Neural cell (in vitro differentiated cells): ENCODE results near the gene OST4. TPM values are rescaled to one million over a fixed set of nuclear protein-coding genes. Genes with fewer than 3 reads are reported as not detected.
"Not testable (repeated sequence)": the region's sequence is repeated elsewhere in the genome, so short reads cannot be mapped to it uniquely, and the experiment has no call there.

ENCODE experiments used
- H2AFZ ChIP-seq: fragments of 200-600, 300-800 bp; sonication (generic), shearing (Covaris generic); 2 replicates; pipeline ENCODE4 v1.6.0; 2014; ENCODE audit warnings: low read depth, mild to moderate bottlenecking, antibody characterized with exemption, low read length, moderate library complexity
- H3F3A ChIP-seq: fragments of 200-600 bp; shearing (Covaris generic); 2 replicates; pipeline ENCODE4 v1.6.1; 2016; ENCODE audit warnings: mild to moderate bottlenecking, moderate library complexity, mixed read lengths, antibody characterized with exemption, low read length; ENCODE audit not compliant: insufficient read depth, poor library complexity, severe bottlenecking
- H3K27ac ChIP-seq: fragments of 200-600, 300-800 bp; sonication (generic), shearing (Covaris generic); 2 replicates; pipeline ENCODE4 v1.5.1; 2014; ENCODE audit warnings: mild to moderate bottlenecking, low read length, moderate library complexity
- H3K27me3 ChIP-seq: fragments of 300-800, 200-600 bp; sonication (generic), shearing (Covaris generic); 2 replicates; pipeline ENCODE4 v1.6.0; 2014; ENCODE audit warnings: mild to moderate bottlenecking, low read depth, low read length, moderate library complexity; ENCODE audit not compliant: insufficient read depth
- H3K36me3 ChIP-seq: fragments of 300-800, 200-600 bp; sonication (generic), shearing (Covaris generic); 2 replicates; pipeline ENCODE4 v1.5.1; 2014; ENCODE audit warnings: mild to moderate bottlenecking, antibody characterized with exemption, low read length, moderate library complexity; ENCODE audit not compliant: insufficient read depth
- H3K4me2 ChIP-seq: fragments of 300-800, 200-600 bp; sonication (generic), shearing (Covaris generic); 2 replicates; pipeline ENCODE4 v1.6.0; 2014; ENCODE audit warnings: mild to moderate bottlenecking, low read length
- H3K4me3 ChIP-seq: fragments of 300-800, 200-600 bp; sonication (generic), shearing (Covaris generic); 2 replicates; pipeline ENCODE4 v1.5.1; 2014; ENCODE audit warnings: mild to moderate bottlenecking, low read length, moderate library complexity
- H3K79me2 ChIP-seq: fragments of 200-600 bp; shearing (Covaris generic); replicated peaks from 2 replicates; pipeline ENCODE4 v1.6.0; 2014; ENCODE audit warnings: mild to moderate bottlenecking, low read length, moderate library complexity; ENCODE audit not compliant: insufficient read depth
- H3K9ac ChIP-seq: fragments of 300-800, 200-600 bp; sonication (generic), shearing (Covaris generic); 2 replicates; pipeline ENCODE4 v1.6.1; 2016; ENCODE audit warnings: mild to moderate bottlenecking, low read length, mixed read lengths
- H3K9me2 ChIP-seq: fragments of 200-600 bp; shearing (Covaris generic); 2 replicates; pipeline ENCODE4 v1.6.1; 2016; ENCODE audit warnings: mild to moderate bottlenecking, low read length, mixed read lengths; ENCODE audit not compliant: insufficient read depth
- H3K9me3 ChIP-seq: fragments of 200-600, 300-800 bp; sonication (generic), shearing (Covaris generic); 2 replicates; pipeline ENCODE4 v1.6.1; 2016; ENCODE audit warnings: mild to moderate bottlenecking, mixed run types, low read length, moderate library complexity, mixed read lengths
- H4K20me1 ChIP-seq: fragments of 200-600 bp; shearing (Covaris generic); 2 replicates; pipeline ENCODE4 v1.6.1; 2016; ENCODE audit warnings: mild to moderate bottlenecking, mixed run types; ENCODE audit not compliant: insufficient read depth
- EP300 ChIP-seq: fragments of 450-650 bp; conservative IDR thresholded peaks from 2 replicates; pipeline ENCODE4 v1.6.1; 2014; ENCODE audit warnings: antibody characterized with exemption, mild to moderate bottlenecking, moderate library complexity; ENCODE audit not compliant: poor library complexity, severe bottlenecking
- EZH2 ChIP-seq: fragments of 200-600, 300-800 bp; shearing (Covaris generic), sonication (generic); IDR thresholded peaks from 2 replicates; pipeline ENCODE4 v1.6.1; 2014; ENCODE audit warnings: antibody characterized with exemption, low read length, borderline replicate concordance, mild to moderate bottlenecking; ENCODE audit not compliant: insufficient read depth, poor library complexity, severe bottlenecking
- MXI1 ChIP-seq: fragments of 450-650 bp; conservative IDR thresholded peaks from 2 replicates; pipeline ENCODE4 v1.6.1; 2014; ENCODE audit warnings: antibody characterized with exemption, mild to moderate bottlenecking; ENCODE audit not compliant: poor library complexity, severe bottlenecking
- POLR2AphosphoS5 ChIP-seq: IDR thresholded peaks from 2 replicates; pipeline ENCODE4 v1.6.1; 2012
- RAD21 ChIP-seq: fragments of 450-650 bp; conservative IDR thresholded peaks from 2 replicates; pipeline ENCODE4 v1.6.1; 2014; ENCODE audit warnings: antibody characterized with exemption, mild to moderate bottlenecking, moderate library complexity
- SMC3 ChIP-seq: fragments of 450-650 bp; conservative IDR thresholded peaks from 2 replicates; pipeline ENCODE4 v1.6.1; 2014; ENCODE audit warnings: antibody characterized with exemption, mild to moderate bottlenecking, moderate library complexity; ENCODE audit not compliant: poor library complexity
- TAF1 ChIP-seq: IDR thresholded peaks from 2 replicates; pipeline ENCODE4 v1.6.1; 2012; ENCODE audit warnings: low read depth
- polyA minus RNA-seq: library from RNA; depleted of rRNA, polyadenylated mRNA; stranded (reverse); fragments of >200 nt; gene quantifications from 2 replicates; pipeline ENCODE4 v1.2.3, GENCODE V29; 2014
- polyA plus RNA-seq: library from polyadenylated mRNA; depleted of rRNA; stranded (reverse); fragments of >200 nt; gene quantifications from 2 replicates; pipeline ENCODE4 v1.2.3, GENCODE V29; 2014
- TF ChIP-seq, protein P1 (sequence below): IDR thresholded peaks from 2 replicates; pipeline ENCODE4 v1.6.1; 2012; ENCODE audit warnings: borderline replicate concordance
- TF ChIP-seq, protein P2 (sequence below): fragments of 450-650 bp; IDR thresholded peaks from 2 replicates; pipeline ENCODE4 v1.5.1; 2014; ENCODE audit warnings: antibody characterized with exemption, mild to moderate bottlenecking, moderate library complexity; ENCODE audit not compliant: poor library complexity, severe bottlenecking

Gene OST4
- polyA plus RNA-seq (263 and 292 TPM in 2 replicates), polyA minus RNA-seq (80.8 and 91.8 TPM in 2 replicates)

DNA sequence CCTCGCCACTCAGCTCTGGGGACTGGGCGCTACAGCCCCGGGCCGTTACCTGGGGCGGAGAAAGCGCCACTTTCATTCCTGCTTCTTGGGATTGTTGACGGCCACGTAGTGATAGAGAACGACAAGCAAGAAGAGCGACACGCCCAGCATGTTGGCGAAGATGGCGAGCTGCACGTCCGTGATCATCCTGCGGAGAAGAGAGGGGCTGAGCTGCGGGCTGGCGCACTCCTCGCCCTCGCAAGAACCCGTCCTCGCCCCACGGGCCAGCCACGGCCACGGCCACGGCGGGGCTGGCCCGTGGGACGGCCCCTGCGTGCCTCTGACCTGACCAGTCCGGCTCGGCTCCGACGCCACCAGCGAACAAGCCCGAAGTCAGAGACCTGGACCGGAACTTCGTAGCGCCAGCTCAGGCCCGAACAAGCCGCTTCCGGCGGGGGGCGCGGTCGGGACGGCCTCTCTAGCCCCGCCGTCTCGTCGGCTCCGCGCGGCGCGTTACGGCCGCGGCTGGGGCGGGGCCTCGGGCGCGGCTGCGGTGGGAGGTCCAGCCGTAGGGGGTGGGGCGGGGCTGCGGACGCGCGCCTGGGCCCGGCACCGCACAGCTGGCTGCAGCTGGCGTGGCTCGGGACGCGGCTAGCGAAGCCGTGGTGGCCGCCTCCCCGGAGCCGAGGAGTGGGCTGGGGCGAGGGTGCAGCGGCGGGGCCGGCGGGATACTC, at the start of gene OST4:
Gene OST4 (minus strand): TSS at position 378 of the 713 bp plus-strand sequence.
- H3K36me3 ChIP-seq = no peaks in the 10 kb centered on the region
- H3K79me2 ChIP-seq = peaks cover 23% of the 10 kb centered on the region
- H3K9me2 ChIP-seq = no peaks in the 10 kb centered on the region
- H3K4me2 ChIP-seq = peak within 1 kb of the TSS; percentile 100
- H2AFZ ChIP-seq = peak within 1 kb of the TSS; percentile 97
- TF ChIP-seq, protein P1, sequence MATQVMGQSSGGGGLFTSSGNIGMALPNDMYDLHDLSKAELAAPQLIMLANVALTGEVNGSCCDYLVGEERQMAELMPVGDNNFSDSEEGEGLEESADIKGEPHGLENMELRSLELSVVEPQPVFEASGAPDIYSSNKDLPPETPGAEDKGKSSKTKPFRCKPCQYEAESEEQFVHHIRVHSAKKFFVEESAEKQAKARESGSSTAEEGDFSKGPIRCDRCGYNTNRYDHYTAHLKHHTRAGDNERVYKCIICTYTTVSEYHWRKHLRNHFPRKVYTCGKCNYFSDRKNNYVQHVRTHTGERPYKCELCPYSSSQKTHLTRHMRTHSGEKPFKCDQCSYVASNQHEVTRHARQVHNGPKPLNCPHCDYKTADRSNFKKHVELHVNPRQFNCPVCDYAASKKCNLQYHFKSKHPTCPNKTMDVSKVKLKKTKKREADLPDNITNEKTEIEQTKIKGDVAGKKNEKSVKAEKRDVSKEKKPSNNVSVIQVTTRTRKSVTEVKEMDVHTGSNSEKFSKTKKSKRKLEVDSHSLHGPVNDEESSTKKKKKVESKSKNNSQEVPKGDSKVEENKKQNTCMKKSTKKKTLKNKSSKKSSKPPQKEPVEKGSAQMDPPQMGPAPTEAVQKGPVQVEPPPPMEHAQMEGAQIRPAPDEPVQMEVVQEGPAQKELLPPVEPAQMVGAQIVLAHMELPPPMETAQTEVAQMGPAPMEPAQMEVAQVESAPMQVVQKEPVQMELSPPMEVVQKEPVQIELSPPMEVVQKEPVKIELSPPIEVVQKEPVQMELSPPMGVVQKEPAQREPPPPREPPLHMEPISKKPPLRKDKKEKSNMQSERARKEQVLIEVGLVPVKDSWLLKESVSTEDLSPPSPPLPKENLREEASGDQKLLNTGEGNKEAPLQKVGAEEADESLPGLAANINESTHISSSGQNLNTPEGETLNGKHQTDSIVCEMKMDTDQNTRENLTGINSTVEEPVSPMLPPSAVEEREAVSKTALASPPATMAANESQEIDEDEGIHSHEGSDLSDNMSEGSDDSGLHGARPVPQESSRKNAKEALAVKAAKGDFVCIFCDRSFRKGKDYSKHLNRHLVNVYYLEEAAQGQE = peak; percentile 48
- TF ChIP-seq, protein P2, sequence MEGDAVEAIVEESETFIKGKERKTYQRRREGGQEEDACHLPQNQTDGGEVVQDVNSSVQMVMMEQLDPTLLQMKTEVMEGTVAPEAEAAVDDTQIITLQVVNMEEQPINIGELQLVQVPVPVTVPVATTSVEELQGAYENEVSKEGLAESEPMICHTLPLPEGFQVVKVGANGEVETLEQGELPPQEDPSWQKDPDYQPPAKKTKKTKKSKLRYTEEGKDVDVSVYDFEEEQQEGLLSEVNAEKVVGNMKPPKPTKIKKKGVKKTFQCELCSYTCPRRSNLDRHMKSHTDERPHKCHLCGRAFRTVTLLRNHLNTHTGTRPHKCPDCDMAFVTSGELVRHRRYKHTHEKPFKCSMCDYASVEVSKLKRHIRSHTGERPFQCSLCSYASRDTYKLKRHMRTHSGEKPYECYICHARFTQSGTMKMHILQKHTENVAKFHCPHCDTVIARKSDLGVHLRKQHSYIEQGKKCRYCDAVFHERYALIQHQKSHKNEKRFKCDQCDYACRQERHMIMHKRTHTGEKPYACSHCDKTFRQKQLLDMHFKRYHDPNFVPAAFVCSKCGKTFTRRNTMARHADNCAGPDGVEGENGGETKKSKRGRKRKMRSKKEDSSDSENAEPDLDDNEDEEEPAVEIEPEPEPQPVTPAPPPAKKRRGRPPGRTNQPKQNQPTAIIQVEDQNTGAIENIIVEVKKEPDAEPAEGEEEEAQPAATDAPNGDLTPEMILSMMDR = peak; percentile 46
- TF ChIP-seq EZH2 (no peak), MXI1 (peak; percentile 89), SMC3 (peak; percentile 44), EP300 (peak; percentile 61), TAF1 (peak; percentile 60), POLR2AphosphoS5 (peak; percentile 93), RAD21 (peak; percentile 28)
- H3K27ac ChIP-seq = peak within 1 kb of the TSS; percentile 87
- peak within 1 kb of the TSS; percentile 80 for H3K4me3 ChIP-seq
- H4K20me1 ChIP-seq = no peaks in the 10 kb centered on the region
- no peaks in the 10 kb centered on the region for H3F3A ChIP-seq
- H3K27me3 ChIP-seq = no peaks in the 10 kb centered on the region
- peak within 1 kb of the TSS; percentile 97 for H3K9ac ChIP-seq
- no peaks in the 10 kb centered on the region for H3K9me3 ChIP-seq

DNA sequence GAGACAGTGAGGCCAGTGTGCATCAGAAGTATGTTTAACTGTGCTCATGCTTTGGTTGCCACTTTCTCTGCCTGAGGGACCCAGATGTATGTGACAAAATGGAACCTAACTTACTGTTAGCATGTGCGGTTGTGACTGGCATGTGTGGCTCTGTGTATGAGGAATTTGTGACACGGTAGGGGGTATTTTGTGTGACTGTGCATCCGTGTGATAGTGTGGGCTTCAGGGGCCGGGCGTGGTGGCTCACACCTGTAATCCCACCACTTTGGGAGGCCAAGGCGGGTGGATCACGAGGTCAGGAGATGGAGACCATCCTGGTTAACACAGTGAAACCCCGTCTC, 47.8 kb upstream of the OST4 start:
- not testable (repeated sequence) for H3F3A ChIP-seq, H3K36me3 ChIP-seq, H4K20me1 ChIP-seq, H3K27ac ChIP-seq, H2AFZ ChIP-seq, H3K9me2 ChIP-seq, H3K4me2 ChIP-seq, H3K9me3 ChIP-seq, H3K79me2 ChIP-seq
- Histone ChIP-seq H3K9ac (peak overlapping the region; percentile 60), H3K4me3 (peak overlapping the region; percentile 68), H3K27me3 (peaks cover 29% of the 10 kb centered on the region)
